ENCODE results near the gene NOC4L. TPM values are rescaled to one million over a fixed set of nuclear protein-coding genes. Genes with fewer than 3 reads are reported as not detected.

Gene NOC4L
- total and polyA plus RNA-seq, 2 of the 4 experiments (the other 2 are of a cell fraction) = 5.2 to 13.4 TPM

- no peak overlapping the region for H3K23ac ChIP-seq (ENCODE audit: low read depth, low read length)
- H4K8ac ChIP-seq (ENCODE audit: low read depth in 2 of 2, low read length in 2 of 2) = no peak overlapping the region
- peaks cover 26% of the 10 kb centered on the region for H3K27me3 ChIP-seq (ENCODE audit: control insufficient read depth, insufficient read depth, low read length)
- no peak overlapping the region for H2AFZ ChIP-seq (replicated peaks; ENCODE audit: low read length, poor library complexity)
- no peak overlapping the region for H2BK120ac ChIP-seq (ENCODE audit: low read depth, low read length)
- POLR2A ChIA-PET (ENCODE audit: unreplicated experiment) = no interaction called here
- H3K14ac ChIP-seq (replicated peaks; ENCODE audit: low read depth, low read length) = no peak overlapping the region
- H4K20me1 ChIP-seq (ENCODE audit: insufficient read depth, low read length) = no peaks in the 10 kb centered on the region; the same call in none of the 2 replicates
- WGBS, 2 experiments (ENCODE audit: extremely low coverage in 2 of 2, insufficient read length in 1 of 2) = 46% methylated on average over 9 of the region's 24 CpGs; no CpG with 5 or more reads in 1 of the 2 experiments
- no peak overlapping the region for H2BK5ac ChIP-seq (ENCODE audit: low read depth, low read length, poor library complexity, severe bottlenecking)
- H2BK15ac ChIP-seq (ENCODE audit: low read depth, low read length) = no peak overlapping the region
- no peaks in the 10 kb centered on the region for H3K79me1 ChIP-seq (ENCODE audit: low read depth in 1 of 2, low read length in 2 of 2)
- TF ChIP-seq RCOR1 (IDR thresholded peaks at IDR 0.05; ENCODE audit: insufficient replicate concordance, low read length) (no peak), NFE2L2 (IDR thresholded peaks at IDR 0.05; ENCODE audit: low read depth, low read length) (no peak), ELK1 (IDR thresholded peaks at IDR 0.05; ENCODE audit: borderline replicate concordance, low read depth, low read length) (no peak), RAD21 (IDR thresholded peaks at IDR 0.05; ENCODE audit: low read length) (no peak), MAZ (IDR thresholded peaks at IDR 0.05; ENCODE audit: borderline replicate concordance, low read depth, low read length) (no peak; the same call in 1 of the 2 replicates), POLR2A (IDR thresholded peaks at IDR 0.05; ENCODE audit: low read depth, low read length) (no peak), SMC3 (IDR thresholded peaks at IDR 0.05; ENCODE audit: low read depth, low read length) (no peak), RFX5 (IDR thresholded peaks at IDR 0.05; ENCODE audit: low read depth, low read length) (no peak), MXI1 (IDR thresholded peaks at IDR 0.05; ENCODE audit: borderline replicate concordance, low read depth, low read length) (no peak), CTCF (conservative IDR thresholded peaks at IDR 0.05; ENCODE audit: low read depth, low read length) (no peak), FOS (IDR thresholded peaks at IDR 0.05; ENCODE audit: low read depth, low read length) (no peak), BHLHE40 (IDR thresholded peaks at IDR 0.05; ENCODE audit: low read depth, low read length) (no peak), MAFK (IDR thresholded peaks at IDR 0.05; ENCODE audit: low read depth, low read length) (no peak), CEBPB (IDR thresholded peaks at IDR 0.05; ENCODE audit: low read depth, low read length) (no peak), USF2 (IDR thresholded peaks at IDR 0.05; ENCODE audit: low read depth, low read length) (no peak), CHD1 (IDR thresholded peaks at IDR 0.05; ENCODE audit: low read depth, low read length) (no peak)
- H4K91ac ChIP-seq (ENCODE audit: insufficient read depth, low read depth, low read length) = no peak overlapping the region
- DNase-seq (no peak), ATAC-seq (ENCODE audit: low read depth) (no peak)
- H4K5ac ChIP-seq (ENCODE audit: low read depth, low read length) = no peak overlapping the region
- H3K56ac ChIP-seq (ENCODE audit: extremely low read depth, insufficient read depth, low read length) = no peak overlapping the region
- dilution Hi-C loops (cut with HindIII; ENCODE audit: low sequenced_read_pairs, unreplicated experiment) (no loop called here), intact Hi-C loops (cut with micrococcal nuclease) (no loop called here), in situ Hi-C loops (cut with MboI; ENCODE audit: low sequenced_read_pairs) (no loop called here)
- H3K27ac ChIP-seq (ENCODE audit: insufficient read depth, low read length) = no peak overlapping the region
- H2BK20ac ChIP-seq (ENCODE audit: low read depth, low read length) = no peak overlapping the region
- H3K18ac ChIP-seq (ENCODE audit: low read depth, low read length) = no peak overlapping the region
- H3K9me1 ChIP-seq (ENCODE audit: insufficient read depth, low read length) = no peaks in the 10 kb centered on the region
- BruUV-seq (replicated peaks) = no TSS peak
- peaks cover 5% of the 10 kb centered on the region; the same call in 1 of the 2 replicates for H3K4me1 ChIP-seq (ENCODE audit: control insufficient read depth, insufficient read depth, low read length)
- H2AK9ac ChIP-seq (replicated peaks; ENCODE audit: low read depth, low read length, poor library complexity) = no peak overlapping the region
- H3K4me3 ChIP-seq (ENCODE audit: insufficient read depth, low read depth, low read length) = no peak overlapping the region
- H3K36me3 ChIP-seq (ENCODE audit: control insufficient read depth, insufficient read depth, low read length) = no peaks in the 10 kb centered on the region
- H3K9ac ChIP-seq (ENCODE audit: low read depth, low read length) = no peak overlapping the region
- H2AK5ac ChIP-seq (ENCODE audit: low read depth, low read length) = no peak overlapping the region
- no peak overlapping the region for H3K4ac ChIP-seq (ENCODE audit: low read depth, low read length)
- CTCF ChIA-PET = no interaction called here
- no peak overlapping the region for H3K4me2 ChIP-seq (ENCODE audit: low read depth, low read length)
- H3K9me3 ChIP-seq (ENCODE audit: control insufficient read depth, insufficient read depth, low read length) = no peaks in the 10 kb centered on the region; the same call in 1 of the 2 replicates
Observed at GRCh38 chr12:132186208-132186856, 42.1 kb downstream of the NOC4L start.
